T-helper 22 cell (primary cell): Measurements from ENCODE around the gene TOMM7.
"Not testable (repeated sequence)": the region's sequence is repeated elsewhere in the genome, so short reads cannot be mapped to it uniquely, and the experiment has no call there.

Experiments used
- DNase-seq: peaks from one replicate; pipeline ENCODE4 v3.0.0-alpha.2; 2020; ENCODE audit warnings: low read depth

The TOMM7 gene

DNA sequence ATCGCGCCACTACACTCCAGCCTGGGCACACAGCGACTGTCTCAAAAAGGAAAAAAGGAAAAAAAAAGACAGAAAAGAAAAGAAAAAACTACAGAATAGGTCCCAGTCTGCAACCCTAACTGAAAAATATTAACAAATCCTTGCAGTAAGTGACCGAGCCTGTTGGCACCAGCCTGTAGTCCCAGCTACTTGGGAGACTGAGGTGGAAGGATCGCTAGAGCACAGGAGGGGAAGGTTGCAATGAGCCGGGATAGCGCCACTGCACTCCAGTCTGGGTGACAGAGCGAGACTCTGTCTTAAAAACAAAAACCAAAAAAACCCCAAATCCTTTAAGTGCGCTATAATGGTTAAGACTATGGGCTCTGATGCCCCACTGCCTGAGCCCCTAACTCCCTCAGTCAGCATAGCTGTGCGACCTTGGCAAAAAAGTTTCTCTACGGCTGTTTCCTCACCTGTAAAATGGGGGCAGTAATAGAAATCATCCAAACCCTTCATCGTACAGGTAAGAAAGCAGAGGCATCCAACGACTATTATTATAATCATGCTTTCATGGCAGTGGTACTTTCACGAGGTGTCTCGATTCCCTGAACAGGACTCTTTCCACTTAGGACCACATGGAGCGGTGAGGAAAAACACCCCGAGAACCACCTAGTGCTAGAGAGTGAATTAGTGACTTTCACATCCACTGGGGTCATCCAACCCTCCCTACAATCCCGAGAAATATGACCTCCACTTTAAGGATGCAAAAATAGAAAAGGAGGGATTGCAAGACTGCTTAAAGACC, 755 bp downstream of the TOMM7 start:
- DNase-seq: no peak

DNA sequence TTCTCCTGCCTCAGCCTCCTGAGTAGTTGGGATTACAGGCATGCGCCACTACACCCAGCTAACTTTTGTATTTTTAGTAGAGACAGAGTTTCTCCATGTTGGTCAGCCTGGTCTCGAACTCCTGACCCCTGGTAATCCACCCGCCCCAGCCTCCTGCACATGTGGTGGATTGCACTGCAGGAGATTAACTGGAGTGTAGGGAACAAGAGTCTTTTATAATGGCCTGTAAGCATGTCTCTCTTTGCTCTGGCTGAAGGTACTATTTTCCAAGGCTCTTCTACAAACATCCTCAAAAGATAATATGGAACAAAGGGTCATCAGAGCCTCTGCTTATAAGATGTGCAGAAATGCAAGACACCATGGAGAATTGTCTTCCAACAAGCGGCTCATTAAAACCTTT, 3.2 kb downstream of the TOMM7 start:
- DNase-seq: no peak

DNA sequence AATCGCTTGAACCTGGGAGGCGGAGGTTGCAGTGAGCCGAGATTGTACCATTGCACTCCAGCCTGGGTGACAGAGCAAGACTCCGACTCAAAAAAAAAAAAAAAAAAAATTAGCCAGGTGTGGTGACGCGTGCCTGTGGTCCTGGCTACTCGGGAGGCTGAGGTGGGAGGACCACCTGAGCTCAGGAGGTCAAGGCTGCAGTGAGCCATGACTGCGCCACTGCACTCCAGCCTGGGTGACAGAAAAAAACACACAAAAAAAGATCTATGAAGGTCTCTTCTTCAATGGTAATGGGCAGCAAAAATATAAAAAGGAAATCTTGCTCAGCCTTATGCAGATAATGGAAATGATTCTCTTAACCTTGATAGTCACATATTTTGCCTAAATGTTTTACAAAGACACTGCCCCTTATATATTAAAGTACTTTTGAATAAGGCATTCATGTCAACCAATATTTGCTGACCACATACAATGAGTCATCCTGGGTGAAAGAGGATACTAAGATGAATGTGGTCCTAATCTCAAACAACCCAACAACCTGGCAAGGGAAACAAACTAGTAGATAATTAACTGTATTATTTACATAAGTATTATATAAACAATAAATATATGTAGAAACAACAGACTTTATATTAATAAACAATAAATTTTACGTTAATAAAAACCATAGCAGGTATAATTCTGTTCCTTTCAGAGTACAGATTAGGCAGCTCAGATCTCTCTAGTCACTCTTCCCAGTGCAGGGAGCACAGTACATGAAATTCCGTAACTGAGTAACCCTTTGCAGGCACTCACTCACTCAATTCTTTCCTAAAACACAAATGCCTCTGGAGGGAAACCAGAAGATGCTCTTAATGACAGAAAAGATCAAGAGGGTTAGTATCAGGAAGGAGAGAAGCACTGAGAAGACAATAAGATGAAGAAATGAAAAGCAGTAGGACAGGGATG, 8.1 kb downstream of the TOMM7 start:
- DNase-seq: no peak

DNA sequence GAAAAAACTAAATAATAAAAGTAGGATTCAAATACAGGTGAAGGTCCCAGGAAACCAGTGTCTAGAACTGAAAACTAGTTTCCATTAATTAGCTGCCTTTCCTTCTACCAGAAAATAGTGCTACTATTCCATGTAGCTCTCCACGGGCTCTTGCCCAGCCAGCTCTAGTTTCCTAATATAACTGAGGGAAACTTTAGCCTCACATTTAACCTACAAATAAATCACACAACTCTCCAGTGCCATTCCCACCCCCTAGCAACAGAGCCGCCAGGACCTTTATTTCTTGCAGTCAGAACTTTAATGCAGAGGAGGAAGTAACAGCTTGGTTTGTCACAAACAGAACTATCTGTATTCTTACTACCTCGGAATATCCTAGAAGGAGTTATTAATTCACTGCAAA, 10.3 kb downstream of the TOMM7 start:
- DNase-seq: no peak

GRCh38 chr7:22811746-22812280, 10.8 kb downstream of the TOMM7 start:
- DNase-seq: no peak

- no peak for DNase-seq
Measured at GRCh38 chr7:22810843-22811242, 11.8 kb downstream of the TOMM7 start.

GRCh38 chr7:22809902-22810642, 12.6 kb downstream of the TOMM7 start:
- no peak for DNase-seq

DNA sequence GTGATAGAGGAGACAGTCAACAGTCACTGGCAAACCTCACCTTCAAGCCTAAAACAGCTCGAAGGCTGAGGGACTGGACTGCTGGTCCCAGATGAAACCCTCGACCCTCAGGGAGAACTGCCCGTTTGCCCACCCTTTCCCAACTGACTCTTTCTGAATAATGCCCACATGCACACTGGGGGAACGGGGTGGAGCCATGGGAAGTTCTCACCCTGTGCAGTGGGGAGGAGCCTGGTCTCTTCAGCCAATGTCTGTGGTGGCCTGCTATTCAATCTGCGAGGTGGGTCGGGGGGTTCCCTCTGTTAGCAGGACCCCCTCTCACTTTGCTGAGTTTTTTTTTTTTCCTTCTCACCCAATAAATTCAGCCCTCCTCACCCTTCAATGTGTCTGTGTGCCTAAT, 14.5 kb downstream of the TOMM7 start:
- no peak for DNase-seq

- no peak for DNase-seq
Measured at GRCh38 chr7:22806752-22807151, 15.9 kb downstream of the TOMM7 start.

GRCh38 chr7:22805227-22805626, 17.4 kb downstream of the TOMM7 start:
- no peak for DNase-seq

- DNase-seq: not testable (repeated sequence)
Measured at GRCh38 chr7:22802831-22803230, 19.8 kb downstream of the TOMM7 start.

GRCh38 chr7:22802426-22802825, 20.2 kb downstream of the TOMM7 start:
- no peak for DNase-seq

- DNase-seq: no peak
Measured at GRCh38 chr7:22801912-22802311, 20.7 kb downstream of the TOMM7 start.

- no peak for DNase-seq
Measured at GRCh38 chr7:22799633-22800032, 23.0 kb downstream of the TOMM7 start.

GRCh38 chr7:22793593-22794462, 28.8 kb downstream of the TOMM7 start:
- DNase-seq: no peak

DNA sequence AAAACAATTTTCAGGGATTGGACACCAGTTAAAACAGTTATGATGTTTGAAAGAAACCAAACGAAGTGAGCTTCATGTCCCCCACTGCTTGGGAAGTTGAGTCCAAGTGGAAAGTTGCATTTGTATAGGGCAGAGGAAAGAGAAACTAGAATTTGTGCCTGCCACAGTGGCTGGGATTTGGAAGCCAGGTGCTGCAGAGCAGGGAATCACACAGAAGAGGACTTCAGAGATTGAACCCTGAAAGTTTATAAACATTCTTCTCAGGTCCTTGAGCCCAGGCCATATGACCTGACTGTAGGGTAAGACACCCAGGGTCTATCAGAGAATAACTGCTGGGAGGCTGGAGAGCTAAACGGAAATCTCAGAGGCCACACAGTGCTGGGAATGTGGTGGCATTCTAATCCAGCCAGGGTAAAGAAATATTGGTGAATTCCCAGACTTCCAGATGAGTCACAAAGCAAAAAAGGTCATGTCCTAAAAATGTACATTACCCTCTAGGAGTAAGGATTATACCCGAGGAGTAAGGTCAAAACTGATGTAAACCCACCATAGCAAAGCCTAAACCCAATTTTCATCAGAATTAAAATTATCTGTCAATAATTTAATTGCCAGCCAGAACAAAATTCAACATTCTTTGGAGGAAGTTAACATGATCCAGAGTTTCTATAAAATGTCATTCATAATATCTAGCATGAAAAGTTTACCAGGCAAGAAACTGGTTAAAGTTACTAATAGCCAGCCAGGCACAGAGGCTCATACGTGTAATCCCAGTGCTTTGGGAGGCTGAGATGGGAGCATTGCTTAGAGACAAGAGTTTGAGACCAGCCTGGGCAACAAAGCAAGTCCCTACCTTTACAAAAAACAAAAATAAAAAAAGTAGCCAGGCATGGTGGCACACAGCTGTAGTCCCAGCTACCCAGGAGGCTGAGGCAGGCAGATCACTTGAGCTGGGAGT, 31.2 kb downstream of the TOMM7 start:
- no peak for DNase-seq

GRCh38 chr7:22790640-22791039, 32.0 kb downstream of the TOMM7 start:
- not testable (repeated sequence) for DNase-seq

GRCh38 chr7:22787951-22788350, 34.7 kb downstream of the TOMM7 start:
- no peak for DNase-seq

- DNase-seq: no peak
Measured at GRCh38 chr7:22786290-22786932, 36.2 kb downstream of the TOMM7 start.
